SK-N-MC (cell line): ENCODE data around the gene ANLN.

Experiments used
- EZH2 ChIP-seq: fragments of 200-600 bp; sonication (generic); IDR thresholded peaks from one replicate; pipeline ENCODE4 v1.6.1; 2017; ENCODE audit warnings: antibody characterized with exemption
- FOXP2 ChIP-seq: optimal IDR thresholded peaks from 2 replicates; pipeline ENCODE3; 2011; ENCODE audit warnings: mild to moderate bottlenecking, moderate library complexity; ENCODE audit not compliant: insufficient read depth; ENCODE audit errors: extremely low read length, control extremely low read depth
- POLR2AphosphoS5 ChIP-seq: IDR thresholded peaks from 2 replicates; pipeline ENCODE4 v1.6.1; 2012; ENCODE audit warnings: mild to moderate bottlenecking, low read depth, low read length, borderline replicate concordance

DNA sequence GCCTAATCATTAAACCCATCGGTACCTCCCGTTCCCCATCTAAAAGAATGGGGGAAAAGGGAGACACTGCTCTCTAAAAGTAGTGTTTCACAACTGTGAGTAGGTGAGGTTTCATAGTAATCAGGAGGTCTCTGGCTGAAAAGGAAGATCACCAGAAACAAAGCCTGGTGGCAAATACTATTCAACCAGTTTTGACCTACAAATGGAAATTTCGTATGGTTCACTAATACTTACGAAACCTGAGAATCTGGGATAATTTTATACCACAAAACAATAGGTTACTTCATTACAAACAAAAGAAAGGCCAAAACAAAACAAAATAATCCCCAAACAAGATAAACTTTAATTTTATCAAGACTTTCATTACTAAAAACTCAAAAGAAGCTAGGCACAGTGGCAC lies 28.4 kb upstream of the ANLN start:
- TF ChIP-seq POLR2AphosphoS5 (no peak), EZH2 (no peak), FOXP2 (no peak)
